NCI-H146 treated with DMSO at 0.1 percent for 48 hours (cell line): ENCODE data around the gene ARHGDIB.

Source experiments
- DNase-seq: peaks from one replicate; lab custom pipeline; 2025; ENCODE audit not compliant: unreplicated experiment; lab: John Stamatoyannopoulos, UW

The ARHGDIB gene

GRCh38 chr12:14961466-14962152 lies at the start of gene ARHGDIB:
ARHGDIB (minus strand) TSS chr12:14961601; CDS start chr12:14950712, 10,889 bp downstream.
- DNase-seq = no peak

- DNase-seq = no peak
Observed at GRCh38 chr12:15011162-15011561, 49.8 kb upstream of the ARHGDIB start.

- no peak for DNase-seq
Observed at GRCh38 chr12:15007551-15007950, 46.1 kb upstream of the ARHGDIB start.

- no peak for DNase-seq
Observed at GRCh38 chr12:15005064-15005463, 43.7 kb upstream of the ARHGDIB start.

GRCh38 chr12:15004421-15004820 lies 43.0 kb upstream of the ARHGDIB start:
- no peak for DNase-seq

- no peak for DNase-seq
Observed at GRCh38 chr12:15001733-15002382, 40.5 kb upstream of the ARHGDIB start.

GRCh38 chr12:15000575-15000974 lies 39.2 kb upstream of the ARHGDIB start:
- DNase-seq = no peak

GRCh38 chr12:14999695-15000365 lies 38.4 kb upstream of the ARHGDIB start:
- DNase-seq = no peak

GRCh38 chr12:14999021-14999694 lies 37.8 kb upstream of the ARHGDIB start:
- no peak for DNase-seq

- no peak for DNase-seq
Observed at GRCh38 chr12:14997998-14998397, 36.6 kb upstream of the ARHGDIB start.

GRCh38 chr12:14995583-14996425 lies 34.4 kb upstream of the ARHGDIB start:
- DNase-seq = peak; percentile 28

- DNase-seq = no peak
Observed at GRCh38 chr12:14994610-14995009, 33.2 kb upstream of the ARHGDIB start.

GRCh38 chr12:14993537-14994266 lies 32.3 kb upstream of the ARHGDIB start:
- no peak for DNase-seq

- no peak for DNase-seq
Observed at GRCh38 chr12:14993117-14993516, 31.7 kb upstream of the ARHGDIB start.

GRCh38 chr12:14992673-14993072 lies 31.3 kb upstream of the ARHGDIB start:
- no peak for DNase-seq

- no peak for DNase-seq
Observed at GRCh38 chr12:14991069-14991468, 29.7 kb upstream of the ARHGDIB start.

- no peak for DNase-seq
Observed at GRCh38 chr12:14989790-14990189, 28.4 kb upstream of the ARHGDIB start.

GRCh38 chr12:14988035-14988434 lies 26.6 kb upstream of the ARHGDIB start:
- no peak for DNase-seq

- no peak for DNase-seq
Observed at GRCh38 chr12:14986449-14986848, 25.0 kb upstream of the ARHGDIB start.

- no peak for DNase-seq
Observed at GRCh38 chr12:14984766-14985285, 23.4 kb upstream of the ARHGDIB start.
